GOT3 (cell line): Measurements from ENCODE around the gene FASTKD2.

Experiments
- DNase-seq: peaks from one replicate; lab custom pipeline; 2025; ENCODE audit warnings: mixed read lengths; lab: John Stamatoyannopoulos, UW

Gene FASTKD2

DNA sequence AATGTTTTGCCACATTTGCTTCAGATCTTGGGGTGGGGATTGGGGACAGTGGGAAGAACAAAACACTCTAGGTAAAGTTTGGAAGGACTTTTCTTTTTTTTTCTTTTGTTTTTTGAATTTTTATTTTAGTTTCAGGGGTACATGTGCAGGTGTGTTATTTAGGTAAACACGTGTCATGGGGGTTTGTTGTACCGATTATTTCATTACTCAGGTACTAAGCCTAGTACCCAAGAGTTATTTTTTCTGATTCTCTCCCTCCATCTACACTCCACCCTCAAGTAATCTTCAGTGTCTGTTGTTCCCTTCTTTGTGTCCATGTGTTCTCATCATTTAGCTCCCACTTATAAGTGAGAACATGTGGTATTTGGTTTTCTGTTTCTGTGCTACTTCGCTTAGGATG lies 73.3 kb downstream of the FASTKD2 start:
- DNase-seq = no peak

- DNase-seq = no peak
Observed at GRCh38 chr2:206840999-206841398, 75.6 kb downstream of the FASTKD2 start.
